HepG2 (cell line): ENCODE measurements around the gene PROC.

ENCODE experiments used
- ATF3 ChIP-seq: sonication (generic); formaldehyde crosslinking; IDR thresholded peaks from 2 replicates; pipeline ENCODE4 v1.4.0; 2020; ENCODE audit warnings: missing genetic modification reagents
- CTCF ChIP-seq: sonication (generic); formaldehyde crosslinking; IDR thresholded peaks from 2 replicates; pipeline ENCODE4 v1.5.0; 2020; ENCODE audit warnings: mild to moderate bottlenecking, missing genetic modification reagents, moderate library complexity
- GLI4 ChIP-seq: sonication (generic); formaldehyde crosslinking; IDR thresholded peaks from 2 replicates; pipeline ENCODE4 v1.5.1; 2020; ENCODE audit warnings: missing genetic modification reagents, mild to moderate bottlenecking, moderate library complexity, borderline replicate concordance
- GZF1 ChIP-seq: sonication (generic); formaldehyde crosslinking; IDR thresholded peaks from 2 replicates; pipeline ENCODE4 v1.5.1; 2020; ENCODE audit warnings: mild to moderate bottlenecking, missing genetic modification reagents
- IRF1 ChIP-seq: sonication (generic); formaldehyde crosslinking; IDR thresholded peaks from 2 replicates; pipeline ENCODE4 v1.4.0; 2020; ENCODE audit warnings: low read depth, mild to moderate bottlenecking, missing genetic modification reagents
- KDM5B ChIP-seq: sonication (generic); formaldehyde crosslinking; IDR thresholded peaks from 2 replicates; pipeline ENCODE4 v1.4.0; 2020; ENCODE audit warnings: missing genetic modification reagents, mild to moderate bottlenecking, borderline replicate concordance
- MTERF4 ChIP-seq: sonication (generic); formaldehyde crosslinking; IDR thresholded peaks from 2 replicates; pipeline ENCODE4 v1.8.0; 2023; ENCODE audit warnings: mild to moderate bottlenecking, missing genetic modification reagents
- NFIC ChIP-seq: IDR thresholded peaks from 2 replicates; pipeline ENCODE4 v1.6.1; 2012; ENCODE audit warnings: mild to moderate bottlenecking, low read length, inconsistent platforms
- STAG1 ChIP-seq: sonication (generic); formaldehyde crosslinking; IDR thresholded peaks from 2 replicates; pipeline ENCODE4 v1.4.0; 2020; ENCODE audit warnings: missing genetic modification reagents
- THYN1 ChIP-seq: sonication (generic); formaldehyde crosslinking; IDR thresholded peaks from 2 replicates; pipeline ENCODE4 v1.8.1; 2023; ENCODE audit warnings: low read depth, mild to moderate bottlenecking, moderate library complexity, missing genetic modification reagents, borderline replicate concordance
- ZFP1 ChIP-seq: IDR thresholded peaks from 2 replicates; pipeline ENCODE4 v1.6.1; 2016
- ZNF121 ChIP-seq: sonication (generic); formaldehyde crosslinking; IDR thresholded peaks from 2 replicates; pipeline ENCODE4 v1.5.0; 2020; ENCODE audit warnings: mild to moderate bottlenecking, missing genetic modification reagents
- ZSCAN22 ChIP-seq: sonication (generic); formaldehyde crosslinking; IDR thresholded peaks from 2 replicates; pipeline ENCODE4 v1.4.0; 2020; ENCODE audit warnings: mild to moderate bottlenecking, missing genetic modification reagents

- TF ChIP-seq ATF3, result no peak
- no peak for TF ChIP-seq KDM5B (CRISPR knock-in tag)
- no peak for TF ChIP-seq NFIC
- TF ChIP-seq GZF1 (CRISPR knock-in tag), result no peak
- no peak for TF ChIP-seq THYN1 (CRISPR knock-in tag)
- TF ChIP-seq GLI4 (CRISPR knock-in tag), result no peak
- no peak for TF ChIP-seq CTCF (CRISPR knock-in tag)
- no peak for TF ChIP-seq ZSCAN22 (CRISPR knock-in tag)
- no peak for TF ChIP-seq ZNF121 (CRISPR knock-in tag)
- no peak for TF ChIP-seq MTERF4 (CRISPR knock-in tag)
- TF ChIP-seq STAG1 (CRISPR knock-in tag), result no peak
- TF ChIP-seq ZFP1 (CRISPR knock-in tag), result no peak
- no peak for TF ChIP-seq IRF1 (CRISPR knock-in tag)
These were observed 13.6 kb upstream of the PROC start for GRCh38 chr2:127404466-127405254.
